Measurements from ENCODE around the gene ENTR1.

Gene ENTR1

GRCh38 chr9:136407911-136408310, 2.5 kb downstream of the ENTR1 start:
- TF ChIP-seq CTCF (IDR thresholded peaks at IDR 0.05) = no peak

GRCh38 chr9:136405481-136405880, 4.9 kb downstream of the ENTR1 start:
- no peak for TF ChIP-seq CTCF (IDR thresholded peaks at IDR 0.05)

GRCh38 chr9:136404801-136405136, 5.6 kb downstream of the ENTR1 start:
- no peak for TF ChIP-seq CTCF (IDR thresholded peaks at IDR 0.05)

GRCh38 chr9:136403915-136404800, 6.3 kb downstream of the ENTR1 start:
- TF ChIP-seq CTCF (IDR thresholded peaks at IDR 0.05) = no peak

GRCh38 chr9:136403538-136403914, 6.9 kb downstream of the ENTR1 start:
- TF ChIP-seq CTCF (IDR thresholded peaks at IDR 0.05) = no peak

- no peak for TF ChIP-seq CTCF (IDR thresholded peaks at IDR 0.05)
Measured at GRCh38 chr9:136402067-136402466, 8.3 kb downstream of the ENTR1 start.

- TF ChIP-seq CTCF (IDR thresholded peaks at IDR 0.05) = no peak
Measured at GRCh38 chr9:136401173-136401922, 9.1 kb downstream of the ENTR1 start.

Data from LNCAP (cell line).